ELR (cell line): ENCODE data around the gene BFAR.
"Not testable (repeated sequence)": the region's sequence is repeated elsewhere in the genome, so short reads cannot be mapped to it uniquely, and the experiment has no call there.

Experiments used
- DNase-seq: peaks from one replicate; pipeline ENCODE4 v3.0.0-alpha.2; 2015; ENCODE audit warnings: low read depth

Gene BFAR

GRCh38 chr16:14685870-14686793 lies 53.4 kb downstream of the BFAR start:
- not testable (repeated sequence) for DNase-seq

- not testable (repeated sequence) for DNase-seq
Observed at GRCh38 chr16:14694129-14694528, 61.4 kb downstream of the BFAR start, which contains the start of gene PLA2G10. TSS of gene PLA2G10 (minus strand) at chr16:14694308. CDS start at chr16:14694229, 79 bp downstream.

GRCh38 chr16:14701859-14702258 lies 69.1 kb downstream of the BFAR start:
- not testable (repeated sequence) for DNase-seq

GRCh38 chr16:14702672-14703071 lies 69.9 kb downstream of the BFAR start:
- not testable (repeated sequence) for DNase-seq

GRCh38 chr16:14703156-14704011 lies 70.6 kb downstream of the BFAR start, which contains the start of gene NPIPA3:
TSS of gene NPIPA3 (plus strand) at chr16:14703411. CDS start at chr16:14708944, 5,533 bp downstream.
- DNase-seq: not testable (repeated sequence)
